GM23338 (cell line): ENCODE data around the gene HLCS. TPM values are rescaled to one million over a fixed set of nuclear protein-coding genes. Genes with fewer than 3 reads are reported as not detected.

ENCODE experiments used
- ATAC-seq: fragments of 200-7000 bp; cut with Tn5 transposase; 3 replicates; pipeline ENCODE4 v1.9.1; 2020
- DNase-seq: peaks from one replicate; pipeline ENCODE4 v3.0.0-alpha.2; 2015; ENCODE audit warnings: low spot score
- H2AFZ ChIP-seq: fragments of 200-600 bp; sonication (generic); 2 replicates; pipeline ENCODE4 v1.8.0; 2016; ENCODE audit warnings: antibody characterized with exemption, mild to moderate bottlenecking, moderate library complexity
- H3F3A ChIP-seq: fragments of 200-600 bp; sonication (generic); replicated peaks from 2 replicates; pipeline ENCODE4 v1.8.0; 2017; ENCODE audit warnings: antibody characterized with exemption, mixed run types, low read depth
- H3K27ac ChIP-seq: fragments of 200-600 bp; sonication (generic); 2 replicates; pipeline ENCODE4 v1.6.1; 2016; ENCODE audit warnings: low read depth
- H3K27me3 ChIP-seq: fragments of 200-600 bp; sonication (generic); 2 replicates; pipeline ENCODE4 v1.8.0; 2016; ENCODE audit warnings: mild to moderate bottlenecking, mixed run types, moderate library complexity; ENCODE audit not compliant: insufficient read depth
- H3K36me3 ChIP-seq: fragments of 200-600 bp; sonication (generic); 2 replicates; pipeline ENCODE4 v1.8.0; 2016; ENCODE audit warnings: mild to moderate bottlenecking; ENCODE audit not compliant: insufficient read depth
- H3K4me1 ChIP-seq: fragments of 200-600 bp; sonication (generic); 2 replicates; pipeline ENCODE4 v1.8.0; 2016; ENCODE audit warnings: mild to moderate bottlenecking, moderate library complexity; ENCODE audit not compliant: insufficient read depth
- H3K4me2 ChIP-seq: fragments of 200-600 bp; sonication (generic); 2 replicates; pipeline ENCODE4 v1.7.1; 2017; ENCODE audit warnings: mixed run types
- H3K4me3 ChIP-seq: fragments of 200-600 bp; sonication (generic); 2 replicates; pipeline ENCODE4 v1.6.1; 2016; ENCODE audit warnings: mixed run types
- H3K79me2 ChIP-seq: fragments of 200-600 bp; sonication (generic); replicated peaks from 2 replicates; pipeline ENCODE4 v1.8.0; 2017; ENCODE audit warnings: mild to moderate bottlenecking; ENCODE audit not compliant: insufficient read depth
- H3K9me2 ChIP-seq: fragments of 200-600 bp; sonication (generic); 2 replicates; pipeline ENCODE4 v1.8.0; 2017; ENCODE audit not compliant: insufficient read depth
- H4K20me1 ChIP-seq: fragments of 200-600 bp; sonication (generic); replicated peaks from 2 replicates; pipeline ENCODE4 v1.8.0; 2017; ENCODE audit warnings: mild to moderate bottlenecking; ENCODE audit not compliant: insufficient read depth
- H3K27ac Mint-ChIP-seq: 2 replicates; pipeline ENCODE4 v1.8.0; 2020; ENCODE audit warnings: inconsistent platforms, mild to moderate bottlenecking, moderate library complexity, mixed read lengths
- H3K27me3 Mint-ChIP-seq: 3 replicates; pipeline ENCODE4 v1.8.0; 2022; ENCODE audit warnings: low read depth, mild to moderate bottlenecking, moderate library complexity, mixed read lengths, inconsistent platforms; ENCODE audit not compliant: insufficient read depth, poor library complexity
- H3K36me3 Mint-ChIP-seq: 3 replicates; pipeline ENCODE4 v1.8.0; 2021; ENCODE audit warnings: low read depth, mild to moderate bottlenecking, inconsistent platforms, moderate library complexity, mixed read lengths
- H3K4me1 Mint-ChIP-seq: 3 replicates; pipeline ENCODE4 v1.8.0; 2020; ENCODE audit warnings: mild to moderate bottlenecking, inconsistent platforms, mixed read lengths
- H3K4me3 Mint-ChIP-seq: 3 replicates; pipeline ENCODE4 v1.8.0; 2021; ENCODE audit warnings: moderate library complexity, mild to moderate bottlenecking, inconsistent platforms, mixed read lengths
- H3K9me3 Mint-ChIP-seq: 3 replicates; pipeline ENCODE4 v1.8.0; 2020; ENCODE audit warnings: moderate library complexity, mild to moderate bottlenecking, inconsistent platforms, mixed read lengths
- CREB1 ChIP-seq: fragments of 250-450 bp; sonication (Bioruptor Pico); IDR thresholded peaks from 2 replicates; pipeline ENCODE4 v1.5.0; 2020; ENCODE audit warnings: low read depth, mild to moderate bottlenecking, moderate library complexity
- EZH2 ChIP-seq: fragments of 200-600 bp; sonication (generic); IDR thresholded peaks from one replicate; pipeline ENCODE4 v1.8.0; 2017; ENCODE audit warnings: antibody characterized with exemption, mild to moderate bottlenecking, low read depth; ENCODE audit not compliant: unreplicated experiment
- EZH2phosphoT487 ChIP-seq: fragments of 200-600 bp; sonication (generic); IDR thresholded peaks from one replicate; pipeline ENCODE4 v1.8.1; 2018; ENCODE audit warnings: antibody characterized with exemption; ENCODE audit not compliant: unreplicated experiment
- JUNB ChIP-seq: IDR thresholded peaks from one replicate; pipeline ENCODE4 v1.6.1; 2016; ENCODE audit warnings: antibody characterized with exemption; ENCODE audit not compliant: unreplicated experiment
- NANOG ChIP-seq: IDR thresholded peaks from 2 replicates; pipeline ENCODE4 v1.6.1; 2016; ENCODE audit warnings: antibody characterized with exemption, borderline replicate concordance
- POLR2AphosphoS5 ChIP-seq: IDR thresholded peaks from 2 replicates; pipeline ENCODE4 v1.6.1; 2016; ENCODE audit warnings: antibody characterized with exemption, low read depth
- STAT1 ChIP-seq: IDR thresholded peaks from one replicate; pipeline ENCODE4 v1.6.1; 2016; ENCODE audit warnings: antibody characterized with exemption; ENCODE audit not compliant: unreplicated experiment
- ZNF114 ChIP-seq: fragments of 250-450 bp; sonication (Bioruptor Pico); IDR thresholded peaks from 2 replicates; pipeline ENCODE4 v1.5.0; 2020; ENCODE audit warnings: mild to moderate bottlenecking, moderate library complexity
- ZNF331 ChIP-seq: fragments of 250-450 bp; sonication (Bioruptor Pico); IDR thresholded peaks from 2 replicates; pipeline ENCODE4 v1.5.0; 2020; ENCODE audit warnings: low read depth, mild to moderate bottlenecking, moderate library complexity
- polyA plus RNA-seq: library from polyadenylated mRNA; unstranded; fragments of >200 nt; fragmentation: Nextera tagmentation; extraction: Ambion mirVana; gene quantifications from 2 replicates; pipeline ENCODE4 v1.2.1, GENCODE V29; 2016
- total RNA-seq: library from RNA; depleted of rRNA; stranded (reverse); fragments of >200 nt; shearing (Covaris generic); gene quantifications from 2 replicates; pipeline ENCODE4 v1.2.3, GENCODE V29; 2014
- TF ChIP-seq, protein P1 (sequence below), 2 experiments: fragments of 200-600 bp in 1 of 2; sonication (generic) in 1 of 2; conservative IDR thresholded peaks; 2 replicates each; pipeline versions ENCODE4 v1.5.1 to v1.6.1; 2016 to 2017; ENCODE audit warnings: antibody characterized with exemption in 2 of 2, low read depth in 2 of 2, mild to moderate bottlenecking in 2 of 2, moderate library complexity in 1 of 2
- TF ChIP-seq, protein P2 (sequence below): IDR thresholded peaks from 2 replicates; pipeline ENCODE4 v1.6.1; 2016; ENCODE audit warnings: antibody characterized with exemption
- TF ChIP-seq, protein P3 (sequence below): IDR thresholded peaks from one replicate; pipeline ENCODE4 v1.6.1; 2018; ENCODE audit warnings: antibody characterized with exemption; ENCODE audit not compliant: unreplicated experiment
- TF ChIP-seq, protein P4 (sequence below): fragments of 250-450 bp; sonication (Bioruptor Pico); IDR thresholded peaks from 2 replicates; pipeline ENCODE4 v1.5.0; 2020; ENCODE audit warnings: mild to moderate bottlenecking, moderate library complexity

Gene HLCS
- total and polyA plus RNA-seq, 2 experiments from 2014 or later = 6.1 to 14.7 TPM

DNA sequence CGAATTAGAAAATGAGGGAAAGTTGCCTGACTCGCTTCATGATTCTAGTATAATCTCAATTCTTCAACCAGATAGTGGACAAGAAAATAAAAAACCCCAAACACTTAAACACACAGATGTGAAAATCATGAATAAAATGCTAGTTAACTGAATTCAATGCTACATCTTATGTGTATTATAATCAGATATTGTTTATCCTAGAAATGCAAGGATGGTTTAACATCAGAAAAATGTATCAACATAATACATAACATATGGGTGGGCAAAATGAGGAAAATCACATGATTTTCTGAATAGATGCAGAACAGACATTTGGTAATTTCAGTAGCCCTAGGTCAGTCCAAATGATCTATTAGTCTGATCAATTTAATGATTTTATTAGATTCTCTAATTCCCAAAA, 170.4 kb downstream of the HLCS start:
- H3K4me3 ChIP-seq = no peak overlapping the region

More for the DNA sequence above, 170.4 kb downstream of the HLCS start:
- H3K4me3 Mint-ChIP-seq = no peak overlapping the region
- no peak for ATAC-seq
- H3K9me3 Mint-ChIP-seq = peaks cover 14% of the 10 kb centered on the region
- Histone ChIP-seq H3K79me2 (no peaks in the 10 kb centered on the region), H3K4me2 (no peak overlapping the region), H3K4me1 (peaks cover 5% of the 10 kb centered on the region; the same call in 1 of the 2 replicates), H3K27me3 (no peaks in the 10 kb centered on the region), H3K36me3 (no peaks in the 10 kb centered on the region), H3K27ac (no peak overlapping the region), H3K9me2 (no peaks in the 10 kb centered on the region), H4K20me1 (no peaks in the 10 kb centered on the region), H2AFZ (no peak overlapping the region), H3F3A (no peaks in the 10 kb centered on the region)
- H3K27me3 Mint-ChIP-seq = no peaks in the 10 kb centered on the region
- H3K27ac Mint-ChIP-seq = no peak overlapping the region
- peaks cover 8% of the 10 kb centered on the region for H3K4me1 Mint-ChIP-seq
- TF ChIP-seq EZH2phosphoT487 = no peak
- no peak for TF ChIP-seq JUNB
- TF ChIP-seq, protein P1, sequence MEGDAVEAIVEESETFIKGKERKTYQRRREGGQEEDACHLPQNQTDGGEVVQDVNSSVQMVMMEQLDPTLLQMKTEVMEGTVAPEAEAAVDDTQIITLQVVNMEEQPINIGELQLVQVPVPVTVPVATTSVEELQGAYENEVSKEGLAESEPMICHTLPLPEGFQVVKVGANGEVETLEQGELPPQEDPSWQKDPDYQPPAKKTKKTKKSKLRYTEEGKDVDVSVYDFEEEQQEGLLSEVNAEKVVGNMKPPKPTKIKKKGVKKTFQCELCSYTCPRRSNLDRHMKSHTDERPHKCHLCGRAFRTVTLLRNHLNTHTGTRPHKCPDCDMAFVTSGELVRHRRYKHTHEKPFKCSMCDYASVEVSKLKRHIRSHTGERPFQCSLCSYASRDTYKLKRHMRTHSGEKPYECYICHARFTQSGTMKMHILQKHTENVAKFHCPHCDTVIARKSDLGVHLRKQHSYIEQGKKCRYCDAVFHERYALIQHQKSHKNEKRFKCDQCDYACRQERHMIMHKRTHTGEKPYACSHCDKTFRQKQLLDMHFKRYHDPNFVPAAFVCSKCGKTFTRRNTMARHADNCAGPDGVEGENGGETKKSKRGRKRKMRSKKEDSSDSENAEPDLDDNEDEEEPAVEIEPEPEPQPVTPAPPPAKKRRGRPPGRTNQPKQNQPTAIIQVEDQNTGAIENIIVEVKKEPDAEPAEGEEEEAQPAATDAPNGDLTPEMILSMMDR (conservative IDR thresholded peaks at IDR 0.05; ENCODE audit: low read depth in 2 of 2) = no peak
- TF ChIP-seq STAT1 = no peak
- no peak for TF ChIP-seq ZNF114
- no peak for TF ChIP-seq NANOG
- TF ChIP-seq POLR2AphosphoS5 = no peak
- TF ChIP-seq, protein P2, sequence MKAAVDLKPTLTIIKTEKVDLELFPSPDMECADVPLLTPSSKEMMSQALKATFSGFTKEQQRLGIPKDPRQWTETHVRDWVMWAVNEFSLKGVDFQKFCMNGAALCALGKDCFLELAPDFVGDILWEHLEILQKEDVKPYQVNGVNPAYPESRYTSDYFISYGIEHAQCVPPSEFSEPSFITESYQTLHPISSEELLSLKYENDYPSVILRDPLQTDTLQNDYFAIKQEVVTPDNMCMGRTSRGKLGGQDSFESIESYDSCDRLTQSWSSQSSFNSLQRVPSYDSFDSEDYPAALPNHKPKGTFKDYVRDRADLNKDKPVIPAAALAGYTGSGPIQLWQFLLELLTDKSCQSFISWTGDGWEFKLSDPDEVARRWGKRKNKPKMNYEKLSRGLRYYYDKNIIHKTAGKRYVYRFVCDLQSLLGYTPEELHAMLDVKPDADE = no peak
- TF ChIP-seq, protein P3, sequence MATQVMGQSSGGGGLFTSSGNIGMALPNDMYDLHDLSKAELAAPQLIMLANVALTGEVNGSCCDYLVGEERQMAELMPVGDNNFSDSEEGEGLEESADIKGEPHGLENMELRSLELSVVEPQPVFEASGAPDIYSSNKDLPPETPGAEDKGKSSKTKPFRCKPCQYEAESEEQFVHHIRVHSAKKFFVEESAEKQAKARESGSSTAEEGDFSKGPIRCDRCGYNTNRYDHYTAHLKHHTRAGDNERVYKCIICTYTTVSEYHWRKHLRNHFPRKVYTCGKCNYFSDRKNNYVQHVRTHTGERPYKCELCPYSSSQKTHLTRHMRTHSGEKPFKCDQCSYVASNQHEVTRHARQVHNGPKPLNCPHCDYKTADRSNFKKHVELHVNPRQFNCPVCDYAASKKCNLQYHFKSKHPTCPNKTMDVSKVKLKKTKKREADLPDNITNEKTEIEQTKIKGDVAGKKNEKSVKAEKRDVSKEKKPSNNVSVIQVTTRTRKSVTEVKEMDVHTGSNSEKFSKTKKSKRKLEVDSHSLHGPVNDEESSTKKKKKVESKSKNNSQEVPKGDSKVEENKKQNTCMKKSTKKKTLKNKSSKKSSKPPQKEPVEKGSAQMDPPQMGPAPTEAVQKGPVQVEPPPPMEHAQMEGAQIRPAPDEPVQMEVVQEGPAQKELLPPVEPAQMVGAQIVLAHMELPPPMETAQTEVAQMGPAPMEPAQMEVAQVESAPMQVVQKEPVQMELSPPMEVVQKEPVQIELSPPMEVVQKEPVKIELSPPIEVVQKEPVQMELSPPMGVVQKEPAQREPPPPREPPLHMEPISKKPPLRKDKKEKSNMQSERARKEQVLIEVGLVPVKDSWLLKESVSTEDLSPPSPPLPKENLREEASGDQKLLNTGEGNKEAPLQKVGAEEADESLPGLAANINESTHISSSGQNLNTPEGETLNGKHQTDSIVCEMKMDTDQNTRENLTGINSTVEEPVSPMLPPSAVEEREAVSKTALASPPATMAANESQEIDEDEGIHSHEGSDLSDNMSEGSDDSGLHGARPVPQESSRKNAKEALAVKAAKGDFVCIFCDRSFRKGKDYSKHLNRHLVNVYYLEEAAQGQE = no peak
- no peak for TF ChIP-seq ZNF331
- TF ChIP-seq, protein P4, sequence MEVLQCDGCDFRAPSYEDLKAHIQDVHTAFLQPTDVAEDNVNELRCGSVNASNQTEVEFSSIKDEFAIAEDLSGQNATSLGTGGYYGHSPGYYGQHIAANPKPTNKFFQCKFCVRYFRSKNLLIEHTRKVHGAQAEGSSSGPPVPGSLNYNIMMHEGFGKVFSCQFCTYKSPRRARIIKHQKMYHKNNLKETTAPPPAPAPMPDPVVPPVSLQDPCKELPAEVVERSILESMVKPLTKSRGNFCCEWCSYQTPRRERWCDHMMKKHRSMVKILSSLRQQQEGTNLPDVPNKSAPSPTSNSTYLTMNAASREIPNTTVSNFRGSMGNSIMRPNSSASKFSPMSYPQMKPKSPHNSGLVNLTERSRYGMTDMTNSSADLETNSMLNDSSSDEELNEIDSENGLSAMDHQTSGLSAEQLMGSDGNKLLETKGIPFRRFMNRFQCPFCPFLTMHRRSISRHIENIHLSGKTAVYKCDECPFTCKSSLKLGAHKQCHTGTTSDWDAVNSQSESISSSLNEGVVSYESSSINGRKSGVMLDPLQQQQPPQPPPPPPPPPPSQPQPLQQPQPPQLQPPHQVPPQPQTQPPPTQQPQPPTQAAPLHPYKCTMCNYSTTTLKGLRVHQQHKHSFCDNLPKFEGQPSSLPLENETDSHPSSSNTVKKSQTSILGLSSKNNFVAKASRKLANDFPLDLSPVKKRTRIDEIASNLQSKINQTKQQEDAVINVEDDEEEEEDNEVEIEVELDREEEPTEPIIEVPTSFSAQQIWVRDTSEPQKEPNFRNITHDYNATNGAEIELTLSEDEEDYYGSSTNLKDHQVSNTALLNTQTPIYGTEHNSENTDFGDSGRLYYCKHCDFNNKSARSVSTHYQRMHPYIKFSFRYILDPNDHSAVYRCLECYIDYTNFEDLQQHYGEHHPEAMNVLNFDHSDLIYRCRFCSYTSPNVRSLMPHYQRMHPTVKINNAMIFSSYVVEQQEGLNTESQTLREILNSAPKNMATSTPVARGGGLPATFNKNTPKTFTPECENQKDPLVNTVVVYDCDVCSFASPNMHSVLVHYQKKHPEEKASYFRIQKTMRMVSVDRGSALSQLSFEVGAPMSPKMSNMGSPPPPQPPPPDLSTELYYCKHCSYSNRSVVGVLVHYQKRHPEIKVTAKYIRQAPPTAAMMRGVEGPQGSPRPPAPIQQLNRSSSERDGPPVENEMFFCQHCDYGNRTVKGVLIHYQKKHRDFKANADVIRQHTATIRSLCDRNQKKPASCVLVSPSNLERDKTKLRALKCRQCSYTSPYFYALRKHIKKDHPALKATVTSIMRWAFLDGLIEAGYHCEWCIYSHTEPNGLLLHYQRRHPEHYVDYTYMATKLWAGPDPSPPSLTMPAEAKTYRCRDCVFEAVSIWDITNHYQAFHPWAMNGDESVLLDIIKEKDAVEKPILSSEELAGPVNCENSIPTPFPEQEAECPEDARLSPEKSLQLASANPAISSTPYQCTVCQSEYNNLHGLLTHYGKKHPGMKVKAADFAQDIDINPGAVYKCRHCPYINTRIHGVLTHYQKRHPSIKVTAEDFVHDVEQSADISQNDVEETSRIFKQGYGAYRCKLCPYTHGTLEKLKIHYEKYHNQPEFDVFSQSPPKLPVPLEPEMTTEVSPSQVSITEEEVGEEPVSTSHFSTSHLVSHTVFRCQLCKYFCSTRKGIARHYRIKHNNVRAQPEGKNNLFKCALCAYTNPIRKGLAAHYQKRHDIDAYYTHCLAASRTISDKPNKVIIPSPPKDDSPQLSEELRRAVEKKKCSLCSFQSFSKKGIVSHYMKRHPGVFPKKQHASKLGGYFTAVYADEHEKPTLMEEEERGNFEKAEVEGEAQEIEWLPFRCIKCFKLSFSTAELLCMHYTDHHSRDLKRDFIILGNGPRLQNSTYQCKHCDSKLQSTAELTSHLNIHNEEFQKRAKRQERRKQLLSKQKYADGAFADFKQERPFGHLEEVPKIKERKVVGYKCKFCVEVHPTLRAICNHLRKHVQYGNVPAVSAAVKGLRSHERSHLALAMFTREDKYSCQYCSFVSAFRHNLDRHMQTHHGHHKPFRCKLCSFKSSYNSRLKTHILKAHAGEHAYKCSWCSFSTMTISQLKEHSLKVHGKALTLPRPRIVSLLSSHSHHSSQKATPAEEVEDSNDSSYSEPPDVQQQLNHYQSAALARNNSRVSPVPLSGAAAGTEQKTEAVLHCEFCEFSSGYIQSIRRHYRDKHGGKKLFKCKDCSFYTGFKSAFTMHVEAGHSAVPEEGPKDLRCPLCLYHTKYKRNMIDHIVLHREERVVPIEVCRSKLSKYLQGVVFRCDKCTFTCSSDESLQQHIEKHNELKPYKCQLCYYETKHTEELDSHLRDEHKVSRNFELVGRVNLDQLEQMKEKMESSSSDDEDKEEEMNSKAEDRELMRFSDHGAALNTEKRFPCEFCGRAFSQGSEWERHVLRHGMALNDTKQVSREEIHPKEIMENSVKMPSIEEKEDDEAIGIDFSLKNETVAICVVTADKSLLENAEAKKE (CRISPR knock-in tag) = no peak
- TF ChIP-seq CREB1 (CRISPR knock-in tag) = no peak
- no peak for TF ChIP-seq EZH2
- DNase-seq = no peak
- H3K36me3 Mint-ChIP-seq = peaks cover 8% of the 10 kb centered on the region; the same call in 1 of the 3 replicates
